ENCODE results near the gene NUDT14. TPM values are rescaled to one million over a fixed set of nuclear protein-coding genes. Genes with fewer than 3 reads are reported as not detected.

Gene NUDT14
- total and polyA plus RNA-seq, 2 of the 8 experiments (the other 6 are each of a cell fraction or from before 2014, with no cell fraction given): 25.5 to 33.3 TPM

DNA sequence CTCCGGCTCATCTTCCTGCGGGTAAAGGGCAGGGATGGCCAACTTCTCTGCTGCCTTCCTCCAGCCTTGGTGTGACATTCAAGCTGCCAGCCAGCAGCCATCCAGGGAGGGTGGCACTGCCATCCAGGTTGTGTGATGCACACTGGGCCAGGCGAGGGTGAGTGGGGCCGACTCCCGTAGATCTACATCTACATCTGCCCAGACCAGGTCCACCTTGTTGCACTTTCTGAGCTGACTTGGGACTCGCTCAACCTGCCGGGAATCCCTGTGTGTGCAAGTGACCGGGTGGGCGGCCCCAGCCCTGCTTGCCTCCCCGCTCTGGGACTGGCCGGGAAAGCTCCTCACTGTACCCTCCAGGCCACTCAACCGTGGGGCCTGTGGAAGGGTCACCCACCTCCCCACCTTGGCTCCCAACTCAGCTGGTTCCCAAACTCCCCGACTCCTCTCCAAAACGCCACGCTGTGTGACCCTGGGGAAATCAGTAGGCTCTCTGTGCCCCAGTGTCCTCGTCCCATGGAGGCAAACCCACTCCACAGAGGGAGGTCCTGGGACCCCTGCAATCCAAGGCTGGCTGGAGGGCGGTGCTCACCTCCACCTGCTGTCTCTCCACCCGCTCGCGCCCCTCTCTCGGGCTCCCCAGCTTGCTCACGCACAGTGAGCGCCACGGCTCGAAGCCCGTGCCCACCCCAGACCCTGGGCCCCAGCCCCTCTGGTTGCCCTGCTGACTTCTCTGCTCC is 27.2 kb downstream of the NUDT14 start:
- Histone ChIP-seq H3K56ac (replicated peaks; ENCODE audit: insufficient read length, low read depth, low read length) (no peak overlapping the region), H4K8ac (ENCODE audit: extremely low read depth, insufficient read depth, low read length) (peak overlapping the region; percentile 51; the same call in 1 of the 2 replicates), H3K4me1 (replicated peaks in 1 of 4; ENCODE audit: control insufficient read depth in 3 of 4, insufficient read depth in 4 of 4, low read length in 3 of 4) (peaks cover 0 to 8% (median 0%) of the 10 kb centered on the region in 4 experiments; a peak in 4 of 7 replicates), H3K14ac (ENCODE audit: insufficient read length) (no peak overlapping the region), H2BK120ac (replicated peaks; ENCODE audit: low read depth, low read length) (no peak overlapping the region), H3K9ac (replicated peaks in 1 of 4; ENCODE audit: extremely low read depth in 1 of 4, low read depth in 3 of 4, low read length in 3 of 4) (no peak overlapping the region), H4K5ac (ENCODE audit: insufficient read length, low read depth, low read length) (no peak overlapping the region), H2BK20ac (ENCODE audit: low read length) (no peak overlapping the region), H3K79me1 (ENCODE audit: low read depth, low read length) (no peaks in the 10 kb centered on the region), H2BK5ac (ENCODE audit: low read depth, low read length) (no peak overlapping the region), H3K9me3 (ENCODE audit: insufficient read depth in 2 of 2, low read depth in 1 of 2, low read length in 1 of 2) (no peaks in the 10 kb centered on the region), H3K4me2 (ENCODE audit: insufficient read depth in 1 of 2, low read depth in 2 of 2, low read length in 2 of 2) (no peak overlapping the region), H2AK5ac (ENCODE audit: low read depth, low read length) (no peak overlapping the region), H3K79me2 (ENCODE audit: control insufficient read depth in 1 of 2, insufficient read depth in 2 of 2, low read length in 2 of 2) (no peaks in the 10 kb centered on the region), H3K4me3 (ENCODE audit: extremely low read depth in 1 of 4, insufficient read depth in 2 of 4, low read depth in 3 of 4, low read length in 4 of 4) (no peak overlapping the region), H3K18ac (ENCODE audit: extremely low read depth, low read length) (no peak overlapping the region), H2BK12ac (ENCODE audit: low read depth, low read length) (no peak overlapping the region), H3K27me3 (replicated peaks in 1 of 4; ENCODE audit: control insufficient read depth in 3 of 4, extremely low read depth in 1 of 4, insufficient read depth in 3 of 4, low read length in 3 of 4) (no peaks in the 10 kb centered on the region), H3K23ac (ENCODE audit: insufficient read length) (no peak overlapping the region), H4K91ac (replicated peaks; ENCODE audit: insufficient read length, low read length) (no peak overlapping the region), H4K20me1 (replicated peaks in 1 of 2; ENCODE audit: control insufficient read depth in 1 of 2, insufficient read depth in 2 of 2, low read length in 2 of 2) (peaks cover 0 to 2% of the 10 kb centered on the region in 2 experiments), H3K23me2 (ENCODE audit: low read depth, low read length) (0 out of 2 replicates have a peak, but pooled peaks cover 2% of the 10 kb centered on the region), H3K4ac (replicated peaks; ENCODE audit: insufficient read length, low read depth, low read length) (no peak overlapping the region), H2BK15ac (ENCODE audit: low read length) (no peak overlapping the region), H3K36me3 (ENCODE audit: control insufficient read depth in 2 of 4, insufficient read depth in 4 of 4, low read length in 3 of 4) (no peaks in the 10 kb centered on the region), H3K27ac (ENCODE audit: low read depth, low read length) (no peak overlapping the region), H2AFZ (ENCODE audit: low read length) (no peak overlapping the region)
- DNase-seq (ENCODE audit: low read depth in 1 of 2, low spot score in 2 of 2): no peak
- 94% methylated on average over 24 of the region's 26 CpGs; no CpG with 5 or more reads in 1 of the 2 experiments for WGBS, 2 experiments (ENCODE audit: extremely low coverage in 1 of 2, insufficient coverage in 1 of 2, insufficient read length in 1 of 2, insufficient replicate concordance in 2 of 2, low coverage in 1 of 2, low lambda C conversion rate in 2 of 2, missing lambda C conversion rate in 1 of 2)
- ChIA-PET POLR2A (ENCODE audit: partially characterized antibody) (interaction anchor here (1.2 kb wide), 1 partner anchor 16 kb away, joined by 3 read pairs; no protein-coding TSS in a partner anchor), CTCF (ENCODE audit: partially characterized antibody) (interaction anchor here (0.6 to 2.5 kb wide), 7 partner anchors 9 to 281 kb away, joined by 3 to 10 read pairs (median 4); partner anchors contain the start of gene JAG2)
- TF ChIP-seq CTBP2 (IDR thresholded peaks at IDR 0.05; ENCODE audit: borderline replicate concordance, insufficient read depth, insufficient read length, low read length) (no peak), CBX8 (IDR thresholded peaks at IDR 0.05; ENCODE audit: borderline replicate concordance, low read depth, low read length) (no peak), CHD1 (IDR thresholded peaks at IDR 0.05; ENCODE audit: low read depth, low read length) (no peak)
- no peak for FAIRE-seq
